Ishikawa (cell line): ENCODE results near the gene POU2F1.

ENCODE experiments used
- CEBPB ChIP-seq: IDR thresholded peaks from 2 replicates; pipeline ENCODE4 v1.6.1; 2012
- CREB1 ChIP-seq: IDR thresholded peaks from 2 replicates; pipeline ENCODE4 v1.6.1; 2012; ENCODE audit warnings: low read depth
- EGR1 ChIP-seq: IDR thresholded peaks from 2 replicates; pipeline ENCODE4 v1.6.1; 2012
- EP300 ChIP-seq: IDR thresholded peaks from 2 replicates; pipeline ENCODE4 v1.6.1; 2012; ENCODE audit warnings: borderline replicate concordance
- FOXM1 ChIP-seq: IDR thresholded peaks from 2 replicates; pipeline ENCODE4 v1.6.1; 2012; ENCODE audit warnings: low read depth, borderline replicate concordance
- NFIC ChIP-seq: IDR thresholded peaks from 2 replicates; pipeline ENCODE4 v1.6.1; 2012
- RAD21 ChIP-seq: IDR thresholded peaks from 2 replicates; pipeline ENCODE4 v1.6.1; 2012; ENCODE audit warnings: low read depth
- TAF1 ChIP-seq: IDR thresholded peaks from 2 replicates; pipeline ENCODE4 v1.6.1; 2012; ENCODE audit warnings: low read depth, mild to moderate bottlenecking
- TCF12 ChIP-seq: IDR thresholded peaks from 2 replicates; pipeline ENCODE4 v1.6.1; 2012; ENCODE audit warnings: low read depth
- TEAD4 ChIP-seq: IDR thresholded peaks from 2 replicates; pipeline ENCODE4 v1.6.1; 2012
- YY1 ChIP-seq: IDR thresholded peaks from 2 replicates; pipeline ENCODE4 v1.6.1; 2012; ENCODE audit warnings: low read depth
- ZBTB7A ChIP-seq: IDR thresholded peaks from 2 replicates; pipeline ENCODE4 v1.6.1; 2012; ENCODE audit warnings: low read depth
- TF ChIP-seq, protein P1 (sequence below): IDR thresholded peaks from 2 replicates; pipeline ENCODE4 v1.6.1; 2012
- TF ChIP-seq, protein P2 (sequence below): IDR thresholded peaks from 2 replicates; pipeline ENCODE4 v1.6.1; 2012; ENCODE audit warnings: low read depth, mild to moderate bottlenecking
- TF ChIP-seq, protein P3 (sequence below): IDR thresholded peaks from 2 replicates; pipeline ENCODE4 v1.6.1; 2012

Gene POU2F1

GRCh38 chr1:167460836-167461235, 240.2 kb downstream of the POU2F1 start:
- TF ChIP-seq NFIC: no peak
- no peak for TF ChIP-seq EP300
- TF ChIP-seq EGR1: no peak
- TF ChIP-seq TCF12: no peak
- TF ChIP-seq TEAD4: no peak
- TF ChIP-seq, protein P1, sequence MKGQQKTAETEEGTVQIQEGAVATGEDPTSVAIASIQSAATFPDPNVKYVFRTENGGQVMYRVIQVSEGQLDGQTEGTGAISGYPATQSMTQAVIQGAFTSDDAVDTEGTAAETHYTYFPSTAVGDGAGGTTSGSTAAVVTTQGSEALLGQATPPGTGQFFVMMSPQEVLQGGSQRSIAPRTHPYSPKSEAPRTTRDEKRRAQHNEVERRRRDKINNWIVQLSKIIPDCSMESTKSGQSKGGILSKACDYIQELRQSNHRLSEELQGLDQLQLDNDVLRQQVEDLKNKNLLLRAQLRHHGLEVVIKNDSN: no peak
- TF ChIP-seq ZBTB7A: no peak
- TF ChIP-seq TAF1: no peak
- no peak for TF ChIP-seq CEBPB
- no peak for TF ChIP-seq CREB1
- TF ChIP-seq FOXM1: no peak

DNA sequence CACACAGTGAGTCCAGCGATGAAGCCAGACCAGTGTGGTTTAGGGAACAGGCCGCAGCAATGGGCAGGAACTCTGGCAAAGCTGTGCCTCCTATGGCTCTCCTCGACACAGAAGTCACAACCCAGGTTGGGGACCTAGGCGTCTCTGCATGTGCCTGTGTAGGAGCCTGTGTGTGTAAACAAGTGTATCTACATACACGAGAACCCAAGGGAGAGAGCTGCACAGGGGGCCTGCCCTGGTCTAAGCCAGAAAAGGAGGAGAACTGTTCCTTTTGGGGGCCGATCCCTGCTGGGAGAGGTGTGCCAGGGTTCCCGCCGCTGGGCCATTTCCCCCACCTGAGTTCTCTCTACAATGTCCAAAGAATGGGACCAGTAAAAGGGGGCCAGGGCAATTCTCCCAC, 241.7 kb downstream of the POU2F1 start:
- TF ChIP-seq TAF1 (no peak), EGR1 (no peak), EP300 (no peak), TEAD4 (no peak), CEBPB (no peak), NFIC (no peak), ZBTB7A (no peak), TCF12 (no peak), YY1 (no peak)
- TF ChIP-seq, protein P2, sequence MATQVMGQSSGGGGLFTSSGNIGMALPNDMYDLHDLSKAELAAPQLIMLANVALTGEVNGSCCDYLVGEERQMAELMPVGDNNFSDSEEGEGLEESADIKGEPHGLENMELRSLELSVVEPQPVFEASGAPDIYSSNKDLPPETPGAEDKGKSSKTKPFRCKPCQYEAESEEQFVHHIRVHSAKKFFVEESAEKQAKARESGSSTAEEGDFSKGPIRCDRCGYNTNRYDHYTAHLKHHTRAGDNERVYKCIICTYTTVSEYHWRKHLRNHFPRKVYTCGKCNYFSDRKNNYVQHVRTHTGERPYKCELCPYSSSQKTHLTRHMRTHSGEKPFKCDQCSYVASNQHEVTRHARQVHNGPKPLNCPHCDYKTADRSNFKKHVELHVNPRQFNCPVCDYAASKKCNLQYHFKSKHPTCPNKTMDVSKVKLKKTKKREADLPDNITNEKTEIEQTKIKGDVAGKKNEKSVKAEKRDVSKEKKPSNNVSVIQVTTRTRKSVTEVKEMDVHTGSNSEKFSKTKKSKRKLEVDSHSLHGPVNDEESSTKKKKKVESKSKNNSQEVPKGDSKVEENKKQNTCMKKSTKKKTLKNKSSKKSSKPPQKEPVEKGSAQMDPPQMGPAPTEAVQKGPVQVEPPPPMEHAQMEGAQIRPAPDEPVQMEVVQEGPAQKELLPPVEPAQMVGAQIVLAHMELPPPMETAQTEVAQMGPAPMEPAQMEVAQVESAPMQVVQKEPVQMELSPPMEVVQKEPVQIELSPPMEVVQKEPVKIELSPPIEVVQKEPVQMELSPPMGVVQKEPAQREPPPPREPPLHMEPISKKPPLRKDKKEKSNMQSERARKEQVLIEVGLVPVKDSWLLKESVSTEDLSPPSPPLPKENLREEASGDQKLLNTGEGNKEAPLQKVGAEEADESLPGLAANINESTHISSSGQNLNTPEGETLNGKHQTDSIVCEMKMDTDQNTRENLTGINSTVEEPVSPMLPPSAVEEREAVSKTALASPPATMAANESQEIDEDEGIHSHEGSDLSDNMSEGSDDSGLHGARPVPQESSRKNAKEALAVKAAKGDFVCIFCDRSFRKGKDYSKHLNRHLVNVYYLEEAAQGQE: no peak
- TF ChIP-seq, protein P1: no peak

GRCh38 chr1:167463080-167463479, 242.4 kb downstream of the POU2F1 start:
- TF ChIP-seq CEBPB (no peak), EP300 (no peak), TCF12 (no peak), NFIC (no peak), ZBTB7A (no peak), TAF1 (no peak), YY1 (no peak), EGR1 (no peak), RAD21 (no peak), CREB1 (no peak), FOXM1 (no peak), TEAD4 (no peak)
- TF ChIP-seq, protein P3, sequence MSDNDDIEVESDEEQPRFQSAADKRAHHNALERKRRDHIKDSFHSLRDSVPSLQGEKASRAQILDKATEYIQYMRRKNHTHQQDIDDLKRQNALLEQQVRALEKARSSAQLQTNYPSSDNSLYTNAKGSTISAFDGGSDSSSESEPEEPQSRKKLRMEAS: no peak
- TF ChIP-seq, protein P1: no peak
- TF ChIP-seq, protein P2: no peak

DNA sequence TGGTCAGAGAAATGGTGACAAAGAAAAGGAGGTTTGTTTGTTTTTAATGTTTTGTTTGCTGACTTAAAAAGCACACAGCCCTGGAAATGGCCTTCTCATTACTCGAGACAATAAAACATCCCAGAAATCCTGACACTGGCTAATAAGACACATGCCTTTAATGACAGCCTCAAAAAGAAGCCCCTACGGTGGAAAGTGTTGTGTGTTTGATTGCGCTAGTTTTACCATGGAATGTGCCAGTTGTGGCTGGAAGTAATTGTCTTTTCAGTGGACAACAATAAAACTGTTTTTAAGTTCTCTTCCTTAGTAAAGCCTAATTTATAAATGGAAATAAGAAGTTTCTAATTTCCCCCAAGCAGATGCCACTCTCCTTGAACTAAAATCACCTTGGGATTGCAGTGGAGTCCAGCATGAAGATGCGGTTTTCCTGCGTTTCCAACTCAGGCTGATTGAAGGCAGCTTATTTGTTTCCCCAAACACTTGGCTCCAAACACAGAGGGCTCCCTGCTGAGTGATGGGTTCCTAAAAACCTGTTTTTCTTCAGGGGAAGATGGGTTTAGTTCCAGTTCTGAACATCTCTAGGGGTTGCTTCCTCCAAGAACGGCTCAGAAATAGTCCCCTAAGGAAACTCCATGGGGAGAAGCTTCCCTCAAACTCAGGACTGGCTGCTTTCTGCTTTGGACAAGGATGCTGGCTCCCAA, 243.3 kb downstream of the POU2F1 start:
- TF ChIP-seq TCF12 (no peak), FOXM1 (no peak), TAF1 (no peak), TEAD4 (no peak), EGR1 (no peak), CREB1 (no peak), CEBPB (no peak), RAD21 (no peak), ZBTB7A (no peak), NFIC (no peak), YY1 (no peak), EP300 (no peak)
- TF ChIP-seq, protein P2: no peak
- TF ChIP-seq, protein P3: no peak
- TF ChIP-seq, protein P1: no peak
